Sigmoid colon (tissue), 4 donors: ENCODE measurements around the gene SMYD3.

Experiments used
- EP300 ChIP-seq, 4 donors: sonication (generic); formaldehyde crosslinking; IDR thresholded peaks; one replicate each; pipeline ENCODE4 v1.6.1; 2017; ENCODE audit warnings: antibody characterized with exemption in 4 of 4
- POLR2A ChIP-seq, 2 donors: fragments of 450-650 bp; IDR thresholded peaks; one replicate each; pipeline ENCODE4 v1.6.1; 2016; ENCODE audit warnings: antibody characterized with exemption in 2 of 2, mild to moderate bottlenecking in 2 of 2, moderate library complexity in 2 of 2
- POLR2AphosphoS5 ChIP-seq, 4 donors: sonication (generic); formaldehyde crosslinking; IDR thresholded peaks; one replicate each; pipeline ENCODE4 v1.6.1; 2017; ENCODE audit warnings: antibody characterized with exemption in 4 of 4
- TF ChIP-seq, protein P1 (sequence below), 4 experiments: fragments of 450-650 bp in 3 of 4; fragments of 200-600 bp in 1 of 4; IDR thresholded peaks; one replicate each; pipeline ENCODE4 v1.5.1; 2016 to 2019; ENCODE audit warnings: antibody characterized with exemption in 4 of 4, mild to moderate bottlenecking in 3 of 4, moderate library complexity in 2 of 4

DNA sequence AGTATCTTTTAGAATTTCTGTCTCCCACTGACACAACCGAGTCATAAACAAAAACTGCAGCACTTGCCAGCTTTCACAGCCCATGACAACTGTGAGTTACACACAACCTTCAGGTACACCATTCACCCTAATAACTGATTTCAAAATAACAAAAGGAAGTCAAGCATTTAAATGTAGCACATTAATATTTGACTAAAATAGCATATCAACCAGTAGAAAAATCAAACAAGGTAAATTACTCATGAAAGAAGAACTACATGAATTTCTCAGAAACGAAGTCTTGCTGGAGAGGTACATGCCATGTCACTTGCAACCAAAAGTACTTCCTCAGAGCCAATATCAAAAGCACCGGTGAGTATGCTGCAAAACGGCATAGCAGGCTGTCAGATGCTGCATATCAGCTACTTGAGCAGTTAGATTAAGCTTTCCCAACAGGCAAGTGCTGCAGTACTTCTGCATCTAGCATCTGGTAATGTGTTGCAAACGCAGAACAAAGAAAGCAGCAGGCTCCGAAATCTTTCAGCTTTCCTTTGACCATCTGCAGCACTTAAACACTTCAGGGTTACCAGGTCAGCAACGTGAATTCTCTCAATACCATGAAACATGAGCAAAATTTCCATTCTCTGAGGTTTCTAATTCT is 223.2 kb downstream of the SMYD3 start:
- TF ChIP-seq, protein P1, sequence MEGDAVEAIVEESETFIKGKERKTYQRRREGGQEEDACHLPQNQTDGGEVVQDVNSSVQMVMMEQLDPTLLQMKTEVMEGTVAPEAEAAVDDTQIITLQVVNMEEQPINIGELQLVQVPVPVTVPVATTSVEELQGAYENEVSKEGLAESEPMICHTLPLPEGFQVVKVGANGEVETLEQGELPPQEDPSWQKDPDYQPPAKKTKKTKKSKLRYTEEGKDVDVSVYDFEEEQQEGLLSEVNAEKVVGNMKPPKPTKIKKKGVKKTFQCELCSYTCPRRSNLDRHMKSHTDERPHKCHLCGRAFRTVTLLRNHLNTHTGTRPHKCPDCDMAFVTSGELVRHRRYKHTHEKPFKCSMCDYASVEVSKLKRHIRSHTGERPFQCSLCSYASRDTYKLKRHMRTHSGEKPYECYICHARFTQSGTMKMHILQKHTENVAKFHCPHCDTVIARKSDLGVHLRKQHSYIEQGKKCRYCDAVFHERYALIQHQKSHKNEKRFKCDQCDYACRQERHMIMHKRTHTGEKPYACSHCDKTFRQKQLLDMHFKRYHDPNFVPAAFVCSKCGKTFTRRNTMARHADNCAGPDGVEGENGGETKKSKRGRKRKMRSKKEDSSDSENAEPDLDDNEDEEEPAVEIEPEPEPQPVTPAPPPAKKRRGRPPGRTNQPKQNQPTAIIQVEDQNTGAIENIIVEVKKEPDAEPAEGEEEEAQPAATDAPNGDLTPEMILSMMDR (IDR thresholded peaks at IDR 0.05) = no peak
- TF ChIP-seq POLR2A (IDR thresholded peaks at IDR 0.05) (no peak), EP300 (IDR thresholded peaks at IDR 0.05) (no peak), POLR2AphosphoS5 (IDR thresholded peaks at IDR 0.05) (no peak)
